ENCODE data around the gene ABCD2. TPM values are rescaled to one million over a fixed set of nuclear protein-coding genes. Genes with fewer than 3 reads are reported as not detected.

ABCD2 gene
- total and polyA plus RNA-seq, 2 of the 4 experiments (the other 2 are of a cell fraction): not detected

- in situ Hi-C loops (cut with MboI; ENCODE audit: low sequenced_read_pairs) (loop anchor here (25.0 kb wide), 1 partner anchor 300 kb away; no protein-coding TSS in a partner anchor), dilution Hi-C loops (cut with HindIII; ENCODE audit: low sequenced_read_pairs, unreplicated experiment) (no loop called here), intact Hi-C loops (cut with micrococcal nuclease) (no loop called here)
- no peak overlapping the region for H3K56ac ChIP-seq (ENCODE audit: extremely low read depth, insufficient read depth, low read length)
- no peak for TF ChIP-seq MAFK (IDR thresholded peaks at IDR 0.05; ENCODE audit: low read depth, low read length)
- no peaks in the 10 kb centered on the region for H3K4me1 ChIP-seq (ENCODE audit: control insufficient read depth, insufficient read depth, low read length)
- no peak overlapping the region for H2BK5ac ChIP-seq (ENCODE audit: low read depth, low read length, poor library complexity, severe bottlenecking)
- DNase-seq (no peak), ATAC-seq (ENCODE audit: low read depth) (no peak)
- H3K27ac ChIP-seq (ENCODE audit: insufficient read depth, low read length): no peak overlapping the region
- no peaks in the 10 kb centered on the region for H3K36me3 ChIP-seq (ENCODE audit: control insufficient read depth, insufficient read depth, low read length)
- no CpG with 5 or more reads among the region's 2 CpGs for WGBS, 2 experiments (ENCODE audit: extremely low coverage in 2 of 2, insufficient read length in 1 of 2)
- H3K14ac ChIP-seq (replicated peaks; ENCODE audit: low read depth, low read length): no peak overlapping the region
- H3K4ac ChIP-seq (ENCODE audit: low read depth, low read length): no peak overlapping the region
- H2AFZ ChIP-seq (replicated peaks; ENCODE audit: low read length, poor library complexity): no peak overlapping the region
- no peak overlapping the region for H4K5ac ChIP-seq (ENCODE audit: low read depth, low read length)
- no peaks in the 10 kb centered on the region for H3K27me3 ChIP-seq (ENCODE audit: control insufficient read depth, insufficient read depth, low read length)
- ChIA-PET POLR2A (ENCODE audit: unreplicated experiment) (no interaction called here), CTCF (no interaction called here)
- H2BK120ac ChIP-seq (ENCODE audit: low read depth, low read length): no peak overlapping the region
- H3K79me1 ChIP-seq (ENCODE audit: low read depth in 1 of 2, low read length in 2 of 2): no peaks in the 10 kb centered on the region
- H3K23ac ChIP-seq (ENCODE audit: low read depth, low read length): no peak overlapping the region
- H2AK9ac ChIP-seq (replicated peaks; ENCODE audit: low read depth, low read length, poor library complexity): no peak overlapping the region
- H3K9me3 ChIP-seq (ENCODE audit: control insufficient read depth, insufficient read depth, low read length): no peaks in the 10 kb centered on the region
- H3K18ac ChIP-seq (ENCODE audit: low read depth, low read length): no peak overlapping the region
- no peak overlapping the region for H2AK5ac ChIP-seq (ENCODE audit: low read depth, low read length)
- no peak overlapping the region for H3K4me3 ChIP-seq (ENCODE audit: insufficient read depth, low read depth, low read length)
- no peak overlapping the region for H4K8ac ChIP-seq (ENCODE audit: low read depth in 2 of 2, low read length in 2 of 2)
- no peak overlapping the region for H2BK20ac ChIP-seq (ENCODE audit: low read depth, low read length)
- H4K20me1 ChIP-seq (ENCODE audit: insufficient read depth, low read length): no peaks in the 10 kb centered on the region
- no TSS peak for BruUV-seq (replicated peaks)
- no peak overlapping the region for H3K9ac ChIP-seq (ENCODE audit: low read depth, low read length)
- H3K4me2 ChIP-seq (ENCODE audit: low read depth, low read length): no peak overlapping the region
- H3K9me1 ChIP-seq (ENCODE audit: insufficient read depth, low read length): no peaks in the 10 kb centered on the region
- no peak overlapping the region for H2BK15ac ChIP-seq (ENCODE audit: low read depth, low read length)
- H4K91ac ChIP-seq (ENCODE audit: insufficient read depth, low read depth, low read length): no peak overlapping the region
Observed at GRCh38 chr12:39611818-39612217, 7.8 kb downstream of the ABCD2 start.
